Stimulated activated naive CD8-positive, alpha-beta T cell treated with anti-CD3 and anti-CD28 coated beads, Interleukin-15, Interleukin-2, amounts not matched to agents 100 U/mL and 50 U/mL, for 24 hours (primary cell): Measurements from ENCODE around the gene SYTL3.

Source experiments
- ATAC-seq: fragments of 150-1000 bp; cut with Tn5 transposase; one replicate; pipeline ENCODE4 v1.10.0; 2021
- DNase-seq: peaks from one replicate; pipeline ENCODE4 v3.0.0; 2021

SYTL3 gene

DNA sequence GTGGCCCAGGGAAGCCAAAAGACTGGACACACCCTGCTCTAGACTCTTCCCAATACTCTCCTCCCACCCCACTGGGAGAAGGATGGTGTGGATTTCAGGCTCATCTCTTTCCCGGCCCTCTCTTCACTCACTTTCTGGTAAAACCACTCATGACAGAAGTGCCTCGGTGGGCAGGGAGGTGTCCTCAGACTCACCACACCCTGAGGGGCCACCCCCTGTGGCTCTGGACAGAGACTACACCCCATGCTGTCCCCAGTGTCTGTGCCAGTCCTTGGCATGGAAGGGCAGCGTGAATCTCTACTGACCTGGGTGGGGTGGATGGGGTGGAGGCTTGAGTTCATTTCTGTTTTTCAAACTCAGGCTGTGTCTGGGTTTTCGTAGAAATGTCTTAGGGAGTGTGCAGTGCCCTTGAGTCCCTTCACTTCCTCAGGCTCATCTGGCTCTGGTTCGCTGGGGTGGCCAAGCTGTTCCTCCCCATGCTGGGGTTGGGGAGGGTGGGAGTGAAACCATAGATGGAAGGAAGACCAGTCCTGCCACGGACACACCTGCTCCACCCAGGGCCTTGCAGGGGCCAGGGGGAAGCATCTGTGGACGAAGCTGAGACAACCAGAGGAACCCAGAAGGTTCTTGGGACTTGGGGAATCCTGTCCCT lies 110.2 kb downstream of the SYTL3 start:
- DNase-seq (no peak), ATAC-seq (no peak)

- DNase-seq (no peak), ATAC-seq (no peak)
Measured at GRCh38 chr6:158760618-158761250, 110.9 kb downstream of the SYTL3 start.

DNA sequence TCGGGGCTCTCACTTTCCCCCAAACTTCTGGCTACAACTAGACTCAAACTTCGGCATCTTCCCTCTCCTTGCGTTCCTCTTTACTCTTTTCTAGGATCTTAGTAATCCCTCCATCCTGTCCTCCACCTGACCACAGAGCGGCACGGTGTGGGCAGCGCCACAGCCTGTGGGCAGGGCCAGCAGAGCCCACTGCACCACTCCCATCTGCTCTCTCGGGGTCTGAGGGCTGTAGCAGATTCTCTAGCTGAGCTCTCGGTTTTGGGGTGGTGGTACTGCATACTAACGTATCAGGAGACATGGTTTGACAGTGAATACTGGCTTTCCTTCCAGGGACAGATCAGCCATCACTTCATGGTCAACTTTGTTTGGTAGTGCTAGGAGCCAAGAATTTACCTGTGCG lies 111.9 kb downstream of the SYTL3 start:
- ATAC-seq, result no peak
- DNase-seq, result no peak

DNA sequence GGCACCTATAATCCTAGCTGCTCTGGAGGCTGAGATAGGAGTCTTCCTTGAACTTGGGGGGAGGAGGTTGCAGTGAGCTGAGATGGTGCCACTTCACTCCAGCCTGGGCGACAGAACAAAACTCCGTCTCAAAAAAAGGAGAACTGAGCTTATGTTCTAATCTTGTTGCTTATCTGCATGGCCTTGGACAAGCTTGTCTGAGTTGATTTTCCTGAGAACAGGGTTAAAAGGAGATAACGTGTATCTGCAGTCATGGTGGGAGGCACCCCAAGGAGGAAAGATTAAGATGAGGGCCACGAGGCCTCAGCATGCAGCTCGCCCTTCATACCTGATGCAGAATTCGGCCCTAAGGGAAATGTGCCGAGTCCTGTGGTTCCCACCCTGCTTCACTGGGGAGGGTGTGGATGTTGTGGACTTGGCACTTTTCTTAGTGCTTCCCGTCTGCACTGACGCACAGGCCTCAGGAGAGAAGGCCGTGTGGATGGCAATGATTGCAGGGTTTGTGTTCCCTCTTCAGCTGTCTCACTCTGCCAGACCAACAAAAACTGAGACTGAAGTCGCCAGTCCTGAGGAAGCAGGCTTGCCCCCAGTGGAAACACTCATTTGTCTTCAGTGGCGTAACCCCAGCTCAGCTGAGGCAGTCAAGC lies 113.1 kb downstream of the SYTL3 start:
- DNase-seq (no peak), ATAC-seq (no peak)

DNA sequence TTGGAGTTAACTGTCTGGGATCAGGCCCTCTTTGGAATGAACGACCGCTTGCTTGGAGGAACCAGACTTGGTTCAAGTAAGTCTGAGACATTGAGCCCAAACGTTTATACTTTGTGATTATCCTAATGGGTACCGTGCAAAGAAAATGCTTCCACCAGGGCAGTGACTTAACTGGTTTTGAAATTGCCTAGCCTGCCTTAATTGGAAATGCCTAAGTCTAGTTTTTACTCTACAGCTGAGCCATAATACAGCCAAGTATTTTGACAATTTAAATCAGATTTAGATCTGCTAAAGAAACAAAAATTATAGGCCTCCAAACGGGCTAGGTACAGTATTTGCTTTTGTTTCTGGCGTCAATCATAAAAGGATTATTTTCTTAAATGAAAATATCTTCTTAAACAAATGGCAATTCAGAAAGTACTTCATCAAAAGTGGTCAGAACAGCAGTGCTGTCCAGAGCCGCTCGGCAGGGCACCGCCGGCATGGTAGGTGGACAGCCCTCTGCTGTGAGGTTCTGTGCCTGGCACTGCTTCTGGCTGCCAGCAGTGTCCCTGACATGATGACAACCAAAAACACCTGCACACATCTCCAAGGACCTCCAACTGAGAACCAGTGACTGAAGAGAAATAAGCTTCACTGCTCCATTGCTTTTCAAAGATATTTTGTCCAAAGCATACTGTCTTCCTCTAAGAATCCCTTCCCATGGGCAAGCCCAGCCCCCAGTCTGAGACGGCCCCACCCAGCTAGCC lies 113.8 kb downstream of the SYTL3 start:
- ATAC-seq, result no peak
- no peak for DNase-seq

DNA sequence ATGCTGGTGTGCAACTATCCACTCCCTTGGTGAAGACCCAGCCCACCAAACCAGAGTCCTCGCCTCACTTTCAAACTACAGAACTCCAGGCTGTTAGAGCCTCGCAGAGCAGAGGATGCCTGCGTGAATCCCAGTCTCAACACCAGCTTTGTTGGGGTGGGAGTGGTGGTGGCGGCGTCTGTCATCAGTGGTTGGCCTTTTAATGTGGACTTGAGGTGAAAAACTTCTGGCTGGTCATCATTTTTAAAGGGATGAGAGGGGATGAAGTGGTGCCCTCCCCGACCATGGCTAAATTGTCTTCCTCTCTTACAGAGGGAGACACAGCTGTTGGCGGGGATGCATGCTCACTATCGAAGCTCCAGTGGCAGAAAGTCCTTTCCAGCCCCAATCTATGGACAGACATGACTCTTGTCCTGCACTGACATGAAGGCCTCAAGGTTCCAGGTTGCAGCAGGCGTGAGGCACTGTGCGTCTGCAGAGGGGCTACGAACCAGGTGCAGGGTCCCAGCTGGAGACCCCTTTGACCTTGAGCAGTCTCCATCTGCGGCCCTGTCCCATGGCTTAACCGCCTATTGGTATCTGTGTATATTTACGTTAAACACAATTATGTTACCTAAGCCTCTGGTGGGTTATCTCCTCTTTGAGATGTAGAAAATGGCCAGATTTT lies 114.5 kb downstream of the SYTL3 start:
- ATAC-seq, result no peak
- no peak for DNase-seq

GRCh38 chr6:158764926-158765325 lies 115.1 kb downstream of the SYTL3 start:
- ATAC-seq (no peak), DNase-seq (no peak)

DNA sequence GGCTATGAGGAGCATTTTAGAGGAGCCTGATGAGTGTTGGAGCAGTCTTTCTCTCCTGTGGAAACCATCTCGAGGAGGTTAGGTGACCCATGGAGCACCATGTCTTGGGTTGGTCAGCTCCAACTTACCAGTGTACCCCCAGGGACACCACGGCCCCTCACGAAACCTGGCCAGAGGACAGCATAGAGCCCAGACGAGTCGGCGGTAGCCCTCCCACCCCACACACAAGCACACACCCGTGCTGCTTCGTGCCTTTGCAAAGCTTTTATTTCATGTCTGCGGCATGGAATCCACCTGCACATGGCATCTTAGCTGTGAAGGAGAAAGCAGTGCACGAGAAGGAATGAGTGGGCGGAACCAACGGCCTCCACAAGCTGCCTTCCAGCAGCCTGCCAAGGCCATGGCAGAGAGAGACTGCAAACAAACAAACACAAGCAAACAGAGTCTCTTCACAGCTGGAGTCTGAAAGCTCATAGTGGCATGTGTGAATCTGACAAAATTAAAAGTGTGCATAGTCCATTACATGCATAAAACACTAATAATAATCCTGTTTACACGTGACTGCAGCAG lies 115.7 kb downstream of the SYTL3 start:
- ATAC-seq, result no peak

GRCh38 chr6:158766621-158767455 lies 117.0 kb downstream of the SYTL3 start:
- ATAC-seq (no peak), DNase-seq (no peak)

More for the DNA sequence above, 115.7 kb downstream of the SYTL3 start:
- DNase-seq, result no peak

DNA sequence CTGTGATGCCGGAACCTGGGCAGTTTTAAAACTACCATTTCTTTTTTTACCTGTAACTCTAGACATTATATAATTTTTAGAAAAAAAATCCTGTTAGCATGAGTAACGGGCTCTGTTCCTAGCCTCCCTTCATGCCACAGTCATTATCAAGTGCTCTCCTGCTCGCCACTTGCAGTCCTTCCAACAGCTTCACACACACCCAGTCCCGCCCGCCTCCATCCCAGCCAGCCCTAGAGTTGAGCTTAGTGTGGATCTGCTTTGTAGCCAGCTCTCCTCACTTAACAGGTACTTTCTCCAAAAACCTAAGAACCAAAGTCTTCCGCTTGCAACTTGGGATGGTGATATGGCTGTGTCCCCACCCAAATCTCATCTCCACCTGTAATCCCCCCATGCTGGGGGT lies 117.9 kb downstream of the SYTL3 start:
- ATAC-seq (no peak), DNase-seq (no peak)

GRCh38 chr6:158768436-158768835 lies 118.6 kb downstream of the SYTL3 start:
- no peak for ATAC-seq
- no peak for DNase-seq

DNA sequence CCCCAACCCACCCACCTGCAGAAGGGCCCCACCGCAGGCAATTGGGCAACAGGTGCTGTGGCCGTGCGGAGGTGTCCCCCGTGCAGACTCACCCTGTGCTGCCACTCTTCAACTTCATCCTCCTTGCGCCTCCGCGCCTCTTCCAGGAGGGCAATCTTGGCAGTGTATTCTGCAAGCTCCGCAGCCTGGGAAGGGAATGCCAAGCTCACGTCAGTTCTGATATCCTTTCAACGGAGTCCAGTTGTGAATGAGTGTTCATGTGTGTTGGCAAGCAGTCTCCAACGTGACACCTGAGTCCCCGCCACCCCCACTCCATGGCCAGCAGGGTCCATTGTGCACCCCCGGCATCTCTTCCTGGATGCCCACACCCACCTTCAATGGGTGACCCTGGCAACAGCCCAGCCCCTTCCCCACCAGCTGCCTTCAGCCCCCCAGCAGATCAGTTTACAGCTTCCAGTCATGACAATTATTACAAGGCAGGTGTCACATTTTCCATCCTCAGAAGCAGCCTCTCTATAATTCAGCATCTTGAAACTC lies 119.4 kb downstream of the SYTL3 start:
- ATAC-seq (no peak), DNase-seq (no peak)

- no peak for ATAC-seq
- DNase-seq, result no peak
Measured at GRCh38 chr6:158769771-158770432, 120.0 kb downstream of the SYTL3 start.

GRCh38 chr6:158770533-158771330 lies 120.9 kb downstream of the SYTL3 start:
- no peak for DNase-seq
- no peak for ATAC-seq

- DNase-seq, result no peak
- no peak for ATAC-seq
Measured at GRCh38 chr6:158771399-158772152, 121.7 kb downstream of the SYTL3 start.

DNA sequence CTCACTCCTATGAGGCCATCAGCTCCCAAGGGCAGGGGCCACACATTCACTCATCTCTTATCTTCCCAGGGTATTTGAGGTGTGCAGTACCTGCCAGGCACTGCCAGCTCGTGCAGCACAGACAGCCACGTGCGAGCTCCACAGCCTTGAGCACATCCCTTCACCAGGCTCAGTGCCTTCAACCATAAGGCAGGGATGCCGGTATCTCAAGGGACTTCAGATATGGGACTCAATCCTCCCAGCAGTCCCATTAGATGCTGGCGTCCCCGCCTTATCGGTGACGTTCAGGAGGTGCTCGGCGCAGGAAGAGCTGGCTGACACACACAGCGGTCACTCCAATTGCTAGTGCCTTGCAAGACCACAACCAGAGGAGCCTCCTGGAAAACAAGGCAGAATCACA lies 122.3 kb downstream of the SYTL3 start:
- ATAC-seq (peak; percentile 4), DNase-seq (no peak)

GRCh38 chr6:158772851-158773371 lies 123.1 kb downstream of the SYTL3 start:
- ATAC-seq (no peak), DNase-seq (no peak)
